Hepatocyte (in vitro differentiated cells): ENCODE data around the gene CLEC19A. TPM values are rescaled to one million over a fixed set of nuclear protein-coding genes. Genes with fewer than 3 reads are reported as not detected.

Experiments
- DNase-seq: peaks from one replicate; pipeline ENCODE4 v3.0.0-alpha.2; 2016; ENCODE audit warnings: low spot score
- H2AFZ ChIP-seq: fragments of 200-600 bp; sonication (generic); 2 replicates; pipeline ENCODE4 v1.6.0; 2016; ENCODE audit warnings: antibody characterized with exemption, mild to moderate bottlenecking
- H3K27ac ChIP-seq: fragments of 200-600 bp; sonication (generic); 2 replicates; pipeline ENCODE4 v1.5.1; 2016; ENCODE audit warnings: mild to moderate bottlenecking
- H3K27me3 ChIP-seq: fragments of 200-600 bp; sonication (generic); 2 replicates; pipeline ENCODE4 v1.6.1; 2016
- H3K36me3 ChIP-seq: fragments of 200-600 bp; sonication (generic); replicated peaks from 2 replicates; pipeline ENCODE4 v1.5.1; 2016; ENCODE audit warnings: low read depth; ENCODE audit not compliant: insufficient read depth
- H3K4me1 ChIP-seq: fragments of 200-600 bp; sonication (generic); 2 replicates; pipeline ENCODE4 v1.5.1; 2016; ENCODE audit warnings: mild to moderate bottlenecking, moderate library complexity; ENCODE audit not compliant: insufficient read depth
- H3K4me2 ChIP-seq: fragments of 200-600 bp; sonication (generic); 2 replicates; pipeline ENCODE4 v1.6.0; 2016
- H3K4me3 ChIP-seq: fragments of 200-600 bp; sonication (generic); 2 replicates; pipeline ENCODE4 v1.5.1; 2016; ENCODE audit warnings: mild to moderate bottlenecking
- H3K79me2 ChIP-seq: fragments of 200-600 bp; sonication (generic); 2 replicates; pipeline ENCODE4 v1.6.0; 2017; ENCODE audit warnings: mild to moderate bottlenecking
- H3K9me2 ChIP-seq: fragments of 200-600 bp; sonication (generic); replicated peaks from 2 replicates; pipeline ENCODE4 v1.6.0; 2017; ENCODE audit warnings: mild to moderate bottlenecking; ENCODE audit not compliant: insufficient read depth
- H3K9me3 ChIP-seq: fragments of 200-600 bp; sonication (generic); 2 replicates; pipeline ENCODE4 v1.5.1; 2016; ENCODE audit warnings: low read depth, mild to moderate bottlenecking
- H4K20me1 ChIP-seq: fragments of 200-600 bp; sonication (generic); 2 replicates; pipeline ENCODE4 v1.6.0; 2016; ENCODE audit warnings: mild to moderate bottlenecking; ENCODE audit not compliant: insufficient read depth, poor library complexity, severe bottlenecking
- CTCF ChIP-seq: fragments of 200-600 bp; sonication (generic); IDR thresholded peaks from 2 replicates; pipeline ENCODE4 v1.5.1; 2016; ENCODE audit warnings: antibody characterized with exemption, mild to moderate bottlenecking; ENCODE audit not compliant: poor library complexity
- EZH2 ChIP-seq: fragments of 200-600 bp; sonication (generic); IDR thresholded peaks from 2 replicates; pipeline ENCODE4 v1.6.1; 2016; ENCODE audit warnings: antibody characterized with exemption, mild to moderate bottlenecking, borderline replicate concordance
- EZH2phosphoT487 ChIP-seq: fragments of 200-600 bp; sonication (generic); IDR thresholded peaks from one replicate; pipeline ENCODE4 v1.6.1; 2018; ENCODE audit warnings: antibody characterized with exemption, mild to moderate bottlenecking, low read depth, moderate library complexity; ENCODE audit not compliant: unreplicated experiment, severe bottlenecking
- WGBS: methylation state at CpG from one replicate; pipeline ENCODE4 v1.1.6; 2016; ENCODE audit warnings: low lambda C conversion rate; ENCODE audit errors: missing lambda C conversion rate; 5-methylcytosine and 5-hydroxymethylcytosine counted together
- polyA plus RNA-seq: library from polyadenylated mRNA; unstranded; fragments of >200 nt; fragmentation: Nextera tagmentation; extraction: Ambion mirVana; gene quantifications from 2 replicates; pipeline ENCODE4 v1.2.1, GENCODE V29; 2016
- total RNA-seq: library from RNA; depleted of rRNA; stranded (reverse); fragments of >200 nt; gene quantifications from 2 replicates; pipeline ENCODE4 v1.2.3, GENCODE V29; 2014

Gene CLEC19A
- total and polyA plus RNA-seq, 2 experiments from 2014 or later: not detected

- TF ChIP-seq EZH2: no peak
- no peak for TF ChIP-seq CTCF
- TF ChIP-seq EZH2phosphoT487: no peak
- Histone ChIP-seq H3K4me3 (no peak overlapping the region), H4K20me1 (no peaks in the 10 kb centered on the region), H3K4me1 (no peaks in the 10 kb centered on the region), H3K4me2 (no peak overlapping the region), H3K27ac (no peak overlapping the region), H3K9me3 (no peaks in the 10 kb centered on the region), H3K79me2 (no peaks in the 10 kb centered on the region), H3K27me3 (no peaks in the 10 kb centered on the region), H3K9me2 (no peaks in the 10 kb centered on the region), H3K36me3 (no peaks in the 10 kb centered on the region), H2AFZ (no peak overlapping the region)
- DNase-seq: no peak
- 65% methylated on average over 1 of the region's 1 CpG for WGBS
Observed at GRCh38 chr16:19308392-19308791, 22.9 kb downstream of the CLEC19A start.

- Histone ChIP-seq H3K4me1 (no peaks in the 10 kb centered on the region), H3K4me2 (no peak overlapping the region), H3K9me3 (no peaks in the 10 kb centered on the region), H3K9me2 (no peaks in the 10 kb centered on the region), H4K20me1 (no peaks in the 10 kb centered on the region), H3K4me3 (no peak overlapping the region), H2AFZ (no peak overlapping the region), H3K36me3 (no peaks in the 10 kb centered on the region), H3K79me2 (no peaks in the 10 kb centered on the region), H3K27ac (no peak overlapping the region), H3K27me3 (no peaks in the 10 kb centered on the region)
- TF ChIP-seq CTCF (no peak), EZH2phosphoT487 (no peak)
- DNase-seq: no peak
- WGBS: 91% methylated on average over 5 of the region's 5 CpGs
Observed at GRCh38 chr16:19309178-19309577, 23.6 kb downstream of the CLEC19A start.

GRCh38 chr16:19314718-19315425 is 29.3 kb downstream of the CLEC19A start:
- Histone ChIP-seq H3K9me2 (no peaks in the 10 kb centered on the region), H2AFZ (no peak overlapping the region), H3K4me2 (no peak overlapping the region), H3K79me2 (no peaks in the 10 kb centered on the region), H3K4me3 (no peak overlapping the region), H3K27me3 (no peaks in the 10 kb centered on the region), H3K27ac (no peak overlapping the region), H4K20me1 (no peaks in the 10 kb centered on the region), H3K4me1 (no peaks in the 10 kb centered on the region), H3K36me3 (no peaks in the 10 kb centered on the region), H3K9me3 (no peaks in the 10 kb centered on the region)
- 90% methylated on average over 2 of the region's 2 CpGs for WGBS
- TF ChIP-seq EZH2 (no peak), EZH2phosphoT487 (no peak), CTCF (no peak)
- DNase-seq: no peak
